ENCODE data around the gene ARHGEF18. TPM values are rescaled to one million over a fixed set of nuclear protein-coding genes. Genes with fewer than 3 reads are reported as not detected.

Gene ARHGEF18
- total RNA-seq, 1 donor from 2014 or later, result 42.4 TPM

DNA sequence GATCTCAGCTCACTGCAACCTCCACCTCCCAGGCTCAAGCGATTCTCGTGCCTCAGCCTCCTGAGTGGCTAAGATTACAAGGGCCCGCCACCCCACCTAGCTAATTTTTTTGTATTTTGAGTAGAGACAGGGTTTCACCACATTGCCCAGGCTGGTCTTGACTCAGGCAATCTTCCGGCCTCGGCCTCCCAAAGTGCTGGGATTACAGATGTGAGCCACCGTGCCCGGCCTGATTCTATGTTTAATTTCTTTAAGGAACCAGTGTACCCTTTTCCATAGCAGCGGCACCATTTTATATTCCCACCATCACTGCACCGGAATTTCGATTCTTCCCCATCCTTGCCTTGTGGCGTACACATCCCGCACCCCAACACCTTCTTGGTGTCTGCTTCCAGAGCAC is 36.8 kb upstream of the ARHGEF18 start:
- no peak overlapping the region for H3K27ac ChIP-seq
- TF ChIP-seq, protein P1, sequence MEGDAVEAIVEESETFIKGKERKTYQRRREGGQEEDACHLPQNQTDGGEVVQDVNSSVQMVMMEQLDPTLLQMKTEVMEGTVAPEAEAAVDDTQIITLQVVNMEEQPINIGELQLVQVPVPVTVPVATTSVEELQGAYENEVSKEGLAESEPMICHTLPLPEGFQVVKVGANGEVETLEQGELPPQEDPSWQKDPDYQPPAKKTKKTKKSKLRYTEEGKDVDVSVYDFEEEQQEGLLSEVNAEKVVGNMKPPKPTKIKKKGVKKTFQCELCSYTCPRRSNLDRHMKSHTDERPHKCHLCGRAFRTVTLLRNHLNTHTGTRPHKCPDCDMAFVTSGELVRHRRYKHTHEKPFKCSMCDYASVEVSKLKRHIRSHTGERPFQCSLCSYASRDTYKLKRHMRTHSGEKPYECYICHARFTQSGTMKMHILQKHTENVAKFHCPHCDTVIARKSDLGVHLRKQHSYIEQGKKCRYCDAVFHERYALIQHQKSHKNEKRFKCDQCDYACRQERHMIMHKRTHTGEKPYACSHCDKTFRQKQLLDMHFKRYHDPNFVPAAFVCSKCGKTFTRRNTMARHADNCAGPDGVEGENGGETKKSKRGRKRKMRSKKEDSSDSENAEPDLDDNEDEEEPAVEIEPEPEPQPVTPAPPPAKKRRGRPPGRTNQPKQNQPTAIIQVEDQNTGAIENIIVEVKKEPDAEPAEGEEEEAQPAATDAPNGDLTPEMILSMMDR (IDR thresholded peaks at IDR 0.05), result no peak
- no peaks in the 10 kb centered on the region for H3K27me3 ChIP-seq (ENCODE audit: low read depth)
- no peak overlapping the region for H3K4me3 ChIP-seq
- no peak for DNase-seq
- intact Hi-C loops (cut with DNase I), result no loop called here
- no peaks in the 10 kb centered on the region for H3K4me1 ChIP-seq
- no peaks in the 10 kb centered on the region for H3K36me3 ChIP-seq
- ATAC-seq, result no peak
- H3K9me3 ChIP-seq, result no peaks in the 10 kb centered on the region

DNA sequence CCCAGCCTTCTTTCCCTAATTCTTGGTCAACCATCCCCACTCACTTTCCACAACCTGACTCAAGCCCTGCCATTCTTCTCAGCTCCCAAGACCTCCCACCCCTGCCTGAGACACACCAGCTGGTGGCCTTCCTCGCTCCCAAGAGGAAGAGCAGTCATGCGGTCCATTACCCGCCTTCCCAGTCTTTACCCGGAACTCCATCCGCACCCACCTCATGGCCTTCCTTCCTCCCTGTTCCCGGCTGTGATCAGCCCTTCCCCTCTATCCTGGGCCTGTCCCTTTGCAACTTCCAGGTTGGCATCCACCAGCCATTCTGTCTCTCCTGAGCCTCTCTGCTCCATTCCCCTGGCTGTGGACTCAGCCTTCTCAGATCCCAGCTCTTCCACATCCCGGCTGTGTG is 35.9 kb upstream of the ARHGEF18 start:
- H3K9me3 ChIP-seq, result no peaks in the 10 kb centered on the region
- no peak for ATAC-seq
- DNase-seq, result no peak
- no peaks in the 10 kb centered on the region for H3K36me3 ChIP-seq
- TF ChIP-seq, protein P1 (IDR thresholded peaks at IDR 0.05), result no peak
- H3K27ac ChIP-seq, result no peak overlapping the region
- no peak overlapping the region for H3K4me3 ChIP-seq
- H3K27me3 ChIP-seq (ENCODE audit: low read depth), result no peaks in the 10 kb centered on the region
- intact Hi-C loops (cut with DNase I), result no loop called here
- H3K4me1 ChIP-seq, result no peaks in the 10 kb centered on the region

DNA sequence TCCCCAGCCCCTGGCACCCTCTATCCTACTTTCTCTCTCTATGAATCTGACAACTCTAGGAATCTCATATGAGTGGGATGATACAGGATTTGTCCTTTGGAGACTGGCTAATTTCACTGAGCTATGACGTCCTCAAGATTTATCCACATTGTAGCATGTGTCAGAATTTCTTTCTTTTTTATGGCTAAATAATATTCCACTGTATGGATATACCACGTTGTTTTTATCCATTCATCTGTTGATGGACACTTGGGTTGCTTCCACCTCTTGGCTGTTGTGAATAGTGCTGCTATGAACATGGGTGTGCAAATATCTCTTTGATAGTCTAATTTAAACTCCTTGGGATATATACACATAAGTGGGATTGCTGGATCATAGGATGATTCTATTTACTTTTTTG is 30.6 kb upstream of the ARHGEF18 start:
- Histone ChIP-seq H3K4me1 (no peaks in the 10 kb centered on the region), H3K4me3 (no peak overlapping the region), H3K27me3 (ENCODE audit: low read depth) (no peaks in the 10 kb centered on the region), H3K36me3 (no peaks in the 10 kb centered on the region), H3K9me3 (no peaks in the 10 kb centered on the region), H3K27ac (no peak overlapping the region)
- DNase-seq (no peak), ATAC-seq (no peak)
- intact Hi-C loops (cut with DNase I), result no loop called here
- TF ChIP-seq, protein P1 (IDR thresholded peaks at IDR 0.05), result no peak

DNA sequence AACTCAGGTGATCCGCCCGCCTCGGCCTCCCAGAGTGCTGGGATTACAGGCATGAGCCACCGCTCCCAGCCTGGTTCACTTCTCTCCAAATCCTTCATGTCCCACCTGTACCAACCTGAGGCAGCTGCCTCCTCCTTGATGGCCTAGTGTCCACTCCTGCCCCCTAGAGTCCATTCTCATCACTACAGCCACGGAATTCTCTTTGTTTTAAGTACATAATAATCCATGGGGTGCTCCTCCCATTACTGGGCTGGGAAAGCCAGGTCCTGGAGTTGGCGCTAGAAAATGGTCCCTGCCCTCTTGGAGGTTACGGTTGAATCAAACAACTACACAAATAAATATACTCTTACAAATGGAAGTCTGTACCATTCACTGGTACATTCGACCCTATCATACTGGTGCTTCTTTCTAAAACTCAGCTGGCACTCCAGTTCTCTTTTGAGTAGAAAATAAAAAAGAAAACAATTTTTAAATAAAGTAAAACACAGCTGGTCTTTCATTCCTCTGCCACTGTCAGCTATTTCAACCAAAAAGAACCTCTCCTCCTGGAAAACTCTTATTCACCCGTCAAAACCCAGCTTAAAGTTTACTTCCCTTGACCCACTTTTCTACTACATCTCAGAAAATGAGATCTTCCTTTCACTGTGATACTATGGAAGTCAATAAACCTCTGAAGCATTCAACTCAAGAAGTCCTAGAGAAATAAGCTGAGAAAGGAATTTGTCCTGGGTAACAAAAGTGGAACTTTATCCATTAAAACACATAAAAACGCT is 22.4 kb upstream of the ARHGEF18 start:
- TF ChIP-seq, protein P1 (IDR thresholded peaks at IDR 0.05), result peak; percentile 38
- Histone ChIP-seq H3K36me3 (no peaks in the 10 kb centered on the region), H3K4me1 (no peaks in the 10 kb centered on the region), H3K27ac (no peak overlapping the region), H3K4me3 (no peak overlapping the region), H3K9me3 (no peaks in the 10 kb centered on the region), H3K27me3 (ENCODE audit: low read depth) (no peaks in the 10 kb centered on the region)
- intact Hi-C loops (cut with DNase I), result no loop called here
- no peak for DNase-seq
- ATAC-seq, result no peak

DNA sequence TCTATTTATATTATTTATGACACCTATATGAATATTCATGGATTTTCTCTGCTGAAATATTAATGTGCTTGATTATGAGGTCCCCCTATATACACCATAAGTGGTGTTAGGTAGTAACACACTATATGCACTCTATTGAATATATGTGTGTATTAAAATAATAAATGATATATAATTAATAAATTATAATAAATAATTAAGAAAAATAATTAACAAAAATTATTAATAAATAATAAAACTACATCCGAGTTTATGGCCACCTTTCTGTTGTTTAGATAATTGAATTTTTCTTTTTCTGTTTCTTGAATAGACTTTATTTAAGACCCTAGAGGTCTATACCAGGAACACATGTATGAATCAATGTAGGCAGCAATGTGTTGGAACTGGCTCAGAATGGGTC is 20.9 kb upstream of the ARHGEF18 start:
- intact Hi-C loops (cut with DNase I), result no loop called here
- H3K4me1 ChIP-seq, result no peaks in the 10 kb centered on the region
- no peak overlapping the region for H3K27ac ChIP-seq
- H3K27me3 ChIP-seq (ENCODE audit: low read depth), result no peaks in the 10 kb centered on the region
- no peaks in the 10 kb centered on the region for H3K36me3 ChIP-seq
- H3K4me3 ChIP-seq, result no peak overlapping the region
- no peak for ATAC-seq
- DNase-seq, result no peak
- TF ChIP-seq, protein P1 (IDR thresholded peaks at IDR 0.05), result no peak
- H3K9me3 ChIP-seq, result no peaks in the 10 kb centered on the region

Data from lower lobe of right lung (tissue), 2 donors.